Activated CD4-positive, alpha-beta T cell treated with anti-CD3 and anti-CD28 coated beads for 36 hours (primary cell): ENCODE data around the gene LIG3. TPM values are rescaled to one million over a fixed set of nuclear protein-coding genes. Genes with fewer than 3 reads are reported as not detected.

ENCODE experiments used
- ATAC-seq: fragments of 200-7000 bp; cut with Tn5 transposase; one replicate; pipeline ENCODE4 v1.10.0; 2021; ENCODE audit warnings: mild to moderate bottlenecking, moderate library complexity
- CTCF ChIA-PET: fragments of 350-600 bp; sonication (Branson Sonifier 250); formaldehyde crosslinking; loops from one replicate; lab custom pipeline; 2021; ENCODE audit warnings: antibody characterized with exemption; lab: Charles Lee
- POLR2A ChIA-PET: fragments of 350-600 bp; sonication (Branson Sonifier 250); formaldehyde crosslinking; loops from one replicate; lab custom pipeline; 2021; ENCODE audit warnings: antibody characterized with exemption, inconsistent platforms; lab: Charles Lee
- DNase-seq: peaks from one replicate; pipeline ENCODE4 v3.0.0-alpha.2; 2020
- H3K27ac Mint-ChIP-seq: one replicate; pipeline ENCODE4 v1.8.0; 2021; ENCODE audit warnings: mixed read lengths
- H3K27me3 Mint-ChIP-seq: one replicate; pipeline ENCODE4 v1.8.0; 2021; ENCODE audit warnings: mixed read lengths
- H3K36me3 Mint-ChIP-seq: one replicate; pipeline ENCODE4 v1.8.0; 2021; ENCODE audit warnings: low read depth, mixed read lengths
- H3K4me1 Mint-ChIP-seq: one replicate; pipeline ENCODE4 v1.8.0; 2021; ENCODE audit warnings: mixed read lengths
- H3K4me3 Mint-ChIP-seq: one replicate; pipeline ENCODE4 v1.8.0; 2021; ENCODE audit warnings: mild to moderate bottlenecking, moderate library complexity, mixed read lengths
- H3K9me3 Mint-ChIP-seq: one replicate; pipeline ENCODE4 v1.8.0; 2021; ENCODE audit warnings: low read depth, mixed read lengths
- intact Hi-C, 2 experiments: fragments of 100-400 bp; cut with DNase I in 1 of 2; cut with micrococcal nuclease in 1 of 2; formaldehyde crosslinking; loops; one replicate each; pipeline versions ENCODE4 v1.14.2 to v1.15.1; 2022 to 2024; cut with DNase I, micrococcal nuclease
- total RNA-seq, 2 experiments: library from RNA; stranded (reverse); gene quantifications; one replicate each; pipeline ENCODE4 v1.2.3, GENCODE V29; 2021

The LIG3 gene
- total RNA-seq, 2 experiments from 2014 or later = 42.3 to 56.8 TPM

DNA sequence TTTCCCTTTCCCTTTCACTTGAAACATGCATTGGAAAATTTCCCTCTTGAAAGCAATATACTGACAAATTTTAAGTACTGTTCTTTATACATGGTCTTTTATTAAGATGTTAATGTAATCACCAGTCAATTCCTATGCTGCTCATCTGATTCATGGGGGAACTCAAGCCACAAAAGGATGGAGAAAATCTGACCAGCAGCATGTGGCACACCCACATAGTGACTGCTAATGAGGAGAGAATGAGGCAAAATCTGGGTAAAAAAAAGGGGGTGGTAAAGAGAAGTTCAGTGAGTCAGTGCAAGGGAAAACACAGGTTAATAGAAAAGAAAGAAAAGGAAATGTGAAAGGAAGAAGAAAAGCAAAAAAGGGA lies 71.9 kb downstream of the LIG3 start:
- intact Hi-C loops = no loop called here
- DNase-seq (no peak), ATAC-seq (peak; percentile 6)
- ChIA-PET POLR2A (no interaction called here), CTCF (interaction anchor here (0.6 to 1.1 kb wide), 2 partner anchors 11 to 38 kb away, joined by 3 read pairs; partner anchors contain the start of gene RFFL)
- Mint-ChIP-seq H3K9me3 (no peaks in the 10 kb centered on the region), H3K4me3 (peak overlapping the region; percentile 11), H3K27ac (peak overlapping the region; percentile 78), H3K27me3 (no peaks in the 10 kb centered on the region), H3K4me1 (peaks cover 77% of the 10 kb centered on the region), H3K36me3 (peaks cover 9% of the 10 kb centered on the region)

DNA sequence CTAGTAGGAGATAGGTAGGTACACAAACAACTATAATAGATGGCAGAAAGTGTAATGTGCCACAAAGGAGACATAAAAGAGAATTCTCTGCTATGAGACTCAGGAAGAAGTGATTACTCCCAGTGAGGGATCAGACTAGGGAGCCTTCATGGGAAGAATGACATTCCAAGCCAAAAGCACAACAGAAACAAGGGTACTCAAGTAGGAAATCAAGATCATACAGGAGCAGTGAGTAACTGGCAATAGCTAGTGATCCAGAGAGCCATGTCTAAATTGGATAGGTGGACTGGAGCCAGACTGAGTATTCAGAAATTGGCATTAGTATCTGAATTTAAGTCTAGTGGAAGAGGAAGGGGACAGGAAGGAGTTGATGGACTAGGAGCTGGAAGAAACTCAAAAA lies 72.5 kb downstream of the LIG3 start:
- H3K27me3 Mint-ChIP-seq = no peaks in the 10 kb centered on the region
- ATAC-seq (no peak), DNase-seq (no peak)
- peak overlapping the region; percentile 78 for H3K27ac Mint-ChIP-seq
- H3K4me1 Mint-ChIP-seq = peaks cover 77% of the 10 kb centered on the region
- peaks cover 9% of the 10 kb centered on the region for H3K36me3 Mint-ChIP-seq
- intact Hi-C loops = no loop called here
- no peak overlapping the region for H3K4me3 Mint-ChIP-seq
- no peaks in the 10 kb centered on the region for H3K9me3 Mint-ChIP-seq
- ChIA-PET CTCF (interaction anchor here (1.1 to 1.3 kb wide), 2 partner anchors 11 to 17 kb away, joined by 3 read pairs; partner anchors contain the start of gene RFFL), POLR2A (interaction anchor here (1.1 kb wide), 1 partner anchor 78 kb away, joined by 4 read pairs; no protein-coding TSS in a partner anchor)

DNA sequence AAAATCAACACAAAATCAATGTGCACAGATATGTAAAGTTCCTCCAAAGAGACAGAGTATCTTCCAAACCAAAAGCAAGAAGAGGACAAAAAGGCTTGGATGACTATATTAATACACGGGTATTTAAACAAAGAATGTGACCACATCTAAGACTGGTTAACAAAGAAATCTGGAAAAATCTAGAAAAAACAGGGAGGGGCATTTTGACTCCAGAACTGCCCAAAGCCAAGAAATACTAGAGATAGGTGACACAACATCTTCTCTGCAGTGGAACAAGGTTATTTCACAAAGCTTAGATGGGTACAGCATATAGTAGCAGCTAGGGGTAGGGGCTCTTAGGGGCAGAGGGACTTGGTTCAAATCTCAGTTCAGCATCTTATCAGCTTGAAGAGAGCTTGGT lies 72.9 kb downstream of the LIG3 start:
- peak overlapping the region; percentile 78 for H3K27ac Mint-ChIP-seq
- DNase-seq = no peak
- H3K27me3 Mint-ChIP-seq = no peaks in the 10 kb centered on the region
- intact Hi-C loops = no loop called here
- H3K4me3 Mint-ChIP-seq = no peak overlapping the region
- POLR2A ChIA-PET = interaction anchor here (0.9 to 1.1 kb wide), 2 partner anchors 10 to 78 kb away, joined by 3 to 4 read pairs; partner anchors contain the start of gene RFFL
- peaks cover 9% of the 10 kb centered on the region for H3K36me3 Mint-ChIP-seq
- H3K4me1 Mint-ChIP-seq = peaks cover 79% of the 10 kb centered on the region
- ATAC-seq = no peak
- CTCF ChIA-PET = interaction anchor here (0.6 to 1.5 kb wide), 3 partner anchors 11 to 134 kb away, joined by 3 to 5 read pairs (median 3); partner anchors contain the start of gene RFFL
- no peaks in the 10 kb centered on the region for H3K9me3 Mint-ChIP-seq

DNA sequence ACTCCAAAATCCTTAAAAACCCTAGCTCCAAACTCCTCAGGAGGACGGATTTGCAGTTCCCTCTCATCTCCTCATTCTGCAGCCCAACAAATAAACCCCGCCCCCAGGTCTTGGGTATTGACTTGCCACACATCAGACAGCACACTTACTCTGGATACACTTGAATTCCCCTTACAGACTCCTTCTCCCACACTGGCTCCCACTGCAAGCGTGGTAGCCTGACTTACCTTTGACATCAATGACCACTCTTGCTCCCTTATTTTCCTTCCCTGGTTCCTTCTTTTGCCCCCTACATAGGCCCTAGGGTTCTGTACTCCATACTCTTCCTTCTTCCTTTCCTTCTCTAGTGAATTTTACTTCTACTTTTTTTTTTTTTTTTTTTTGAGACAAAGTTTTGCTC lies 75.7 kb downstream of the LIG3 start:
- H3K36me3 Mint-ChIP-seq = peaks cover 23% of the 10 kb centered on the region
- H3K4me3 Mint-ChIP-seq = no peak overlapping the region
- CTCF ChIA-PET = no interaction called here
- peaks cover 64% of the 10 kb centered on the region for H3K4me1 Mint-ChIP-seq
- DNase-seq (no peak), ATAC-seq (no peak)
- H3K9me3 Mint-ChIP-seq = no peaks in the 10 kb centered on the region
- POLR2A ChIA-PET = no interaction called here
- intact Hi-C loops = no loop called here
- H3K27me3 Mint-ChIP-seq = no peaks in the 10 kb centered on the region
- no peak overlapping the region for H3K27ac Mint-ChIP-seq

DNA sequence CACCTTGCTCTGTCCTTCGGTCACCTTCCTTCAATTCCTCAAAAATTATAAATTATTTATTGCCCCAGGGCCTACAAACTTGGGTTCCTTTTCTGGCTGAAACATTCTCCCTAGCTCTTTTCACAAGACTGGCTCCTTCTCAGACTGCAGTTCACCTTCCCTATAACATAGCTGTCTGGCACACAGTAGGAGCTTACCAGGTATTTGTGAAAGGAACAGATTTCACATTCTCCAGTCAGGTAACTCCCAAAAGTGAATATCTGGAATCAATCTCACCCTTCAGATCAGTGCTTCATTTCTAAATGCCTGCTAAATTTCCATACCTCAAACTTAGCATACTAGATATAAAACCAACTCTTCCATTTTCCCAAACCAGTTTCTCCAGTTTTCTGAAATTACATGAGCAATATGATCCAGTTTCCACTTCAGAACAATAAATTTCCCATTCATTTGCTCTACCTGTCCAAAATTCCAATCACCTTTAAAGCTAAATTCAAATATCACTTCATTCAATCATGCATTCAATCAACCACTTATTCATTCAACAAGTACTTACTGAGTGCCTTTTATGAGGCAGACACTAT lies 77.1 kb downstream of the LIG3 start:
- intact Hi-C loops = no loop called here
- Mint-ChIP-seq H3K9me3 (no peaks in the 10 kb centered on the region), H3K27me3 (no peaks in the 10 kb centered on the region), H3K36me3 (peaks cover 33% of the 10 kb centered on the region), H3K27ac (peak overlapping the region; percentile 48), H3K4me1 (peaks cover 58% of the 10 kb centered on the region), H3K4me3 (no peak overlapping the region)
- ATAC-seq = no peak
- ChIA-PET POLR2A (no interaction called here), CTCF (interaction anchor here (0.7 to 1.6 kb wide), 2 partner anchors 11 to 954 kb away, joined by 3 to 5 read pairs; no protein-coding TSS in a partner anchor)
- DNase-seq = no peak

Other genes with a start within 250 kb of the LIG3 start
- 1 to 10 TPM in 1 of 2 experiments, under 1 TPM in 1; 0.95 to 1.6 TPM for gene CCT6B, start 19.1 kb upstream of the LIG3 start, total RNA-seq
- 10 to 100 TPM; 20.0 TPM for gene ZNF830, start 19.0 kb upstream of the LIG3 start, total RNA-seq
- gene RFFL, start 83.2 kb downstream of the LIG3 start, total RNA-seq = 10 to 100 TPM; 19.2 to 22.9 TPM
- gene RAD51D, start 139.3 kb downstream of the LIG3 start, total RNA-seq = 10 to 100 TPM; 19.9 to 31.8 TPM
- not detected for gene FNDC8, start 141.1 kb downstream of the LIG3 start, total RNA-seq
- gene NLE1, start 161.8 kb downstream of the LIG3 start, total RNA-seq = 10 to 100 TPM; 38.1 to 40.6 TPM
- gene UNC45B, start 167.3 kb downstream of the LIG3 start, total RNA-seq = under 1 TPM in 1 of 2 experiments, not detected in 1; 0.07 TPM
- gene SLC35G3, start 213.9 kb downstream of the LIG3 start, total RNA-seq = not detected